ENCODE data around the gene KLF11. TPM values are rescaled to one million over a fixed set of nuclear protein-coding genes. Genes with fewer than 3 reads are reported as not detected.
A peak's percentile ranks its signal among the peaks of the same experiment; 100 is the strongest.

The KLF11 gene
- polyA plus RNA-seq, 1 experiment = 4.9 TPM

- ChIA-PET POLR2A (no interaction called here), CTCF (interaction anchor here (0.7 kb wide), 1 partner anchor 102 kb away, joined by 7 read pairs; no protein-coding TSS in a partner anchor)
- no peak for DNase-seq (ENCODE audit: low read depth, low spot score)
- no peak for TF ChIP-seq CTCF (IDR thresholded peaks at IDR 0.05; ENCODE audit: low read depth, low read length)
- H3K4me3 ChIP-seq (ENCODE audit: low read depth, low read length) = no peak overlapping the region
- H3K27me3 ChIP-seq (ENCODE audit: control insufficient read depth, insufficient read depth, low read length) = peaks cover 5% of the 10 kb centered on the region
- H3K27ac ChIP-seq (ENCODE audit: low read depth, low read length) = no peak overlapping the region
- peaks cover 12% of the 10 kb centered on the region; the same call in 1 of the 2 replicates for H3K9me3 ChIP-seq (ENCODE audit: control insufficient read depth, insufficient read depth, low read length)
Observed at GRCh38 chr2:10039658-10040410, 3.5 kb upstream of the KLF11 start.

GRCh38 chr2:10041711-10042110, 1.6 kb upstream of the KLF11 start:
- no peak for DNase-seq (ENCODE audit: low read depth, low spot score)
- Histone ChIP-seq H3K27me3 (ENCODE audit: control insufficient read depth, insufficient read depth, low read length) (peaks cover 5% of the 10 kb centered on the region), H3K9me3 (ENCODE audit: control insufficient read depth, insufficient read depth, low read length) (peaks cover 12% of the 10 kb centered on the region; the same call in 1 of the 2 replicates), H3K27ac (ENCODE audit: low read depth, low read length) (no peak overlapping the region), H3K4me3 (ENCODE audit: low read depth, low read length) (no peak overlapping the region)
- ChIA-PET CTCF (interaction anchor here (0.9 to 3.9 kb wide), 4 partner anchors 13 to 242 kb away, joined by 3 to 17 read pairs (median 3); no protein-coding TSS in a partner anchor), POLR2A (interaction anchor here (1.5 kb wide), 1 partner anchor 198 kb away, joined by 3 read pairs; the partner anchor contains the start of gene TAF1B)
- no peak for TF ChIP-seq CTCF (IDR thresholded peaks at IDR 0.05; ENCODE audit: low read depth, low read length)

- ChIA-PET CTCF (interaction anchor here (0.9 to 3.9 kb wide), 6 partner anchors 14 to 272 kb away, joined by 3 to 17 read pairs (median 3); no protein-coding TSS in a partner anchor), POLR2A (interaction anchor here (0.7 to 1.5 kb wide), 4 partner anchors 51 to 240 kb away, joined by 3 to 7 read pairs (median 4); partner anchors contain the start of gene TAF1B)
- Histone ChIP-seq H3K27ac (ENCODE audit: low read depth, low read length) (no peak overlapping the region), H3K4me3 (ENCODE audit: low read depth, low read length) (peak overlapping the region; percentile 56), H3K27me3 (ENCODE audit: control insufficient read depth, insufficient read depth, low read length) (peaks cover 5% of the 10 kb centered on the region), H3K9me3 (ENCODE audit: control insufficient read depth, insufficient read depth, low read length) (peaks cover 12% of the 10 kb centered on the region; the same call in 1 of the 2 replicates)
- TF ChIP-seq CTCF (IDR thresholded peaks at IDR 0.05; ENCODE audit: low read depth, low read length) = no peak
- no peak for DNase-seq (ENCODE audit: low read depth, low spot score)
Observed at GRCh38 chr2:10042301-10043161, 819 bp upstream of the KLF11 start.

GRCh38 chr2:10043906-10044601, 704 bp downstream of the KLF11 start:
- no peak overlapping the region for H3K27ac ChIP-seq (ENCODE audit: low read depth, low read length)
- H3K9me3 ChIP-seq (ENCODE audit: control insufficient read depth, insufficient read depth, low read length) = peaks cover 12% of the 10 kb centered on the region; the same call in 1 of the 2 replicates
- H3K27me3 ChIP-seq (ENCODE audit: control insufficient read depth, insufficient read depth, low read length) = peaks cover 5% of the 10 kb centered on the region
- peak; percentile 66 for DNase-seq (ENCODE audit: low read depth, low spot score)
- ChIA-PET CTCF (interaction anchor here (2.1 to 5.9 kb wide), 3 partner anchors 59 to 245 kb away, joined by 7 to 118 read pairs (median 17); no protein-coding TSS in a partner anchor), POLR2A (interaction anchor here (0.5 to 1.0 kb wide), 5 partner anchors 58 to 242 kb away, joined by 3 to 7 read pairs (median 3); no protein-coding TSS in a partner anchor)
- H3K4me3 ChIP-seq (ENCODE audit: low read depth, low read length) = peak overlapping the region; percentile 63
- no peak for TF ChIP-seq CTCF (IDR thresholded peaks at IDR 0.05; ENCODE audit: low read depth, low read length)

All from AG04450 (cell line).